Measurements from ENCODE around the gene POU2AF1.

POU2AF1 gene

DNA sequence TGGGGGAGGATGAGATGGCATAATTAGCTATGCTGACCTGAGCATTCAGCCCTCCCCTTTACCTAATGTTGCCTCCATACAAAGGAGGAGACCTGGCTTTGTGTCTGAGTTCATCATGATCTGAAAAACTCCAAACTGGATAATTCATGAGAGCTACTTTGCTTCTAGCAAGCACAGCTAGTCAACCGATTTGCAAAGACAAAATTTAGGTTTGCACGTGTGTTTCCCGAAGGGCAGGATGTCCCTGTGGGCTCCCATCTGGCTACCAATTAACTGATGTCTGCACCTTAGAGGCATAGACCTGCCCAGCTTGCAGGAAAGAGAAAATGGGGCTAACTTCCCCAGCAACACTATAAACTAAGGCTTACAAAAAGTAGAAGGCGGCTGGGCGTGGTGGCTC is 42.2 kb upstream of the POU2AF1 start:
- TF ChIP-seq, protein P1, sequence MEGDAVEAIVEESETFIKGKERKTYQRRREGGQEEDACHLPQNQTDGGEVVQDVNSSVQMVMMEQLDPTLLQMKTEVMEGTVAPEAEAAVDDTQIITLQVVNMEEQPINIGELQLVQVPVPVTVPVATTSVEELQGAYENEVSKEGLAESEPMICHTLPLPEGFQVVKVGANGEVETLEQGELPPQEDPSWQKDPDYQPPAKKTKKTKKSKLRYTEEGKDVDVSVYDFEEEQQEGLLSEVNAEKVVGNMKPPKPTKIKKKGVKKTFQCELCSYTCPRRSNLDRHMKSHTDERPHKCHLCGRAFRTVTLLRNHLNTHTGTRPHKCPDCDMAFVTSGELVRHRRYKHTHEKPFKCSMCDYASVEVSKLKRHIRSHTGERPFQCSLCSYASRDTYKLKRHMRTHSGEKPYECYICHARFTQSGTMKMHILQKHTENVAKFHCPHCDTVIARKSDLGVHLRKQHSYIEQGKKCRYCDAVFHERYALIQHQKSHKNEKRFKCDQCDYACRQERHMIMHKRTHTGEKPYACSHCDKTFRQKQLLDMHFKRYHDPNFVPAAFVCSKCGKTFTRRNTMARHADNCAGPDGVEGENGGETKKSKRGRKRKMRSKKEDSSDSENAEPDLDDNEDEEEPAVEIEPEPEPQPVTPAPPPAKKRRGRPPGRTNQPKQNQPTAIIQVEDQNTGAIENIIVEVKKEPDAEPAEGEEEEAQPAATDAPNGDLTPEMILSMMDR (conservative IDR thresholded peaks at IDR 0.05; ENCODE audit: low read length) = no peak
- H3K4me3 ChIP-seq (ENCODE audit: low read length) = no peak overlapping the region
- no peak for DNase-seq (ENCODE audit: low read depth)

DNA sequence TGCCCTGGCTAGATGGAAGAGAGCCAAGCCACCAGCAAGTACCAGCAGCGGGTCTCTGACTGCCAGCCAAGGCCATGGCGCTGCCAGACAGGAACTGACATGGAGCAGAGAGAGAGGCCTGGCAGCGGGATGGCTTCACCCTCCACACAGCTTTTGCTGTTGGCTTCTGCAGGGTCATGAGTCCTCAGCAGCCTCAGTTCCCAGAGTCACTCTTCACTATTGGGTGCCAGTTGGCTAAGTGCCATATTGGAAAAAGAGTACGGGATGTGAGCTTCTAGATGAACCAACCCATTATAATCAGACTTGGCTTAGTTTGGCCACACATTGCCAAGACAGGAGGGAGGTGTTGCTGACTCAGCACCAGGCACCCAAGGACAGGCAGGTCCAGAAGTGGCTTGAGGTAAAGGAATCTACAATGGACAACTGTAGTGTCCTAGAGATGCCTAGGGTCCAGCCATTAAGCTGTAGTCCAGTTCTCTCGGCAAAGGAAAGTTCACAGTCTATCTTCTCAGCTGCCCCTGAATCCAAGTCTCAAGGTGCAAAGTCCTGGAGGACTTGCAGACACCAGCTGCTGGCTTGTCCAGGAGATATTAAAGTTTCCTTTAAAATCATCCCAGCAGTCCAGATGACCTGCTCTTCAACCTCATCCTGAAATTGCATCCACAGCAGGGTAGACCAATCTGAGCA is 40.7 kb upstream of the POU2AF1 start:
- DNase-seq (ENCODE audit: low read depth) = no peak
- TF ChIP-seq, protein P1 (conservative IDR thresholded peaks at IDR 0.05; ENCODE audit: low read length) = no peak
- H3K4me3 ChIP-seq (ENCODE audit: low read length) = no peak overlapping the region

DNA sequence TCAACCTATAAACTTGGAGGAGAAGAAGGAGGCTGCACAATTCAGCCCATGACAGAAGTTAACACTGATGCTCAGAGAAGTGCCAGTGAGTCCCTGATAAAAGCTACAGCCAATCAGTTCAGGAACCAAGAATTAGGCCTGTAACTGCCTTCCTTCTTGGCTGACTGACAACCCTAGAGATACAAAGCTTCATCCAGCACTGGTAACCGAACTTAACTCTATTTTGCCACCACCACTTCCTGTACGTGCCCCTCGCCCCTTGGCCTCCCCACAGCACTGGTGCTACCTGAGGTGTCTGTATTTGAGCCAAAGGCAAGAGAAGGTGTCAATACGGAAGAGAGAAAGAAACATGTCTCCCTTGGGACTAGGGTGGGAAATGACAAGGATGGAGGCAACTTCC is 40.1 kb upstream of the POU2AF1 start:
- TF ChIP-seq, protein P1 (conservative IDR thresholded peaks at IDR 0.05; ENCODE audit: low read length) = no peak
- DNase-seq (ENCODE audit: low read depth) = no peak
- H3K4me3 ChIP-seq (ENCODE audit: low read length) = no peak overlapping the region

DNA sequence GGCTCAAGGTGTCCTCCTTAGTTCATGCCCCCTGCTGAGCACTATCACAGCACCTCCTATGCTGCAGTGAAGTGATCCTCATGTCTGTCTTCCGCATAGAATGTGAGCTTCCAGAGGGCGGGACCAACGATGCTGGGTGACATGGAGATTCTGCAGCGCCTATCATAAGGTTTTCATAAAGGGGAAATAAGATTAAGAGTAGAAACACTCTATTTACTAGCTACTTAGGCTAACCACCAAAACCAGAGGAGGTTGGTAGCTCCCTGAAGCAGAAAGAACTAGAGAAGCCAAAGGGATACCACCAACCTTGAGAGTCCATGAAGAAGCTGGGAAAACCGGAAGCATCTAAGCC is 39.3 kb upstream of the POU2AF1 start:
- H3K4me3 ChIP-seq (ENCODE audit: low read length) = no peak overlapping the region
- TF ChIP-seq, protein P1 (conservative IDR thresholded peaks at IDR 0.05; ENCODE audit: low read length) = no peak
- DNase-seq (ENCODE audit: low read depth) = no peak

DNA sequence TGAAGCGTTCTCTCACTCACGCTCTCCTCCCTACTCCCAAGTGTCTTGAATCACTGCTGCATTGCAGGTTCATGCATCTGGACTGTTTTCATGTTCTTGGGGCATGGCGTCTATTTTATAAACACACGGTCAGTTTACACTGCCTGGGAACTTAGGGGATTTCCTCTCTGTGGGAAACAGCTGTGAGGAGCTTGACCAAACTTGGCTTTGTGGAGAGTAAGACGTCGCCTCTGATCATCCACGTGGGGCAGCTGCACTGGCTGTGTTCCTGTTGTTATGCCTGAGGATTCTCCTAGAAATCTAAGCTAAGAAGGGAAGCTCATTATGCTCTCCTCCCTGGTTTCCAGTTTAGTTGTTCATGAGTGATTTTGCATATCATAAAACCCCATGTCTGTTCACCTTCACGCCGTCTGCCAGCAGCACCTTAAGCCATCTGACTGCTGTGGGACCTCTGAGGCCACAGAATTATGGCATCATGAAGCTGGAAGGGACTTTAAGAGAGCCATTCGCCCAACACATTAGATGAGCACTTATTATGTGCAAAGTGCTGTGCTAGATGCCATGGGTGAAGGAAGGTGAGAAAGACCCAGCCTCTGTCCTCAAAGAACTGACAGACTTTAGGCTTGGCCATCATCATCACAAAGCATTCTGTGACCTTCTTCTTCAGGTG is 38.8 kb upstream of the POU2AF1 start:
- H3K4me3 ChIP-seq (ENCODE audit: low read length) = no peak overlapping the region
- TF ChIP-seq, protein P1 (conservative IDR thresholded peaks at IDR 0.05; ENCODE audit: low read length) = no peak
- DNase-seq (ENCODE audit: low read depth) = peak; percentile 31

DNA sequence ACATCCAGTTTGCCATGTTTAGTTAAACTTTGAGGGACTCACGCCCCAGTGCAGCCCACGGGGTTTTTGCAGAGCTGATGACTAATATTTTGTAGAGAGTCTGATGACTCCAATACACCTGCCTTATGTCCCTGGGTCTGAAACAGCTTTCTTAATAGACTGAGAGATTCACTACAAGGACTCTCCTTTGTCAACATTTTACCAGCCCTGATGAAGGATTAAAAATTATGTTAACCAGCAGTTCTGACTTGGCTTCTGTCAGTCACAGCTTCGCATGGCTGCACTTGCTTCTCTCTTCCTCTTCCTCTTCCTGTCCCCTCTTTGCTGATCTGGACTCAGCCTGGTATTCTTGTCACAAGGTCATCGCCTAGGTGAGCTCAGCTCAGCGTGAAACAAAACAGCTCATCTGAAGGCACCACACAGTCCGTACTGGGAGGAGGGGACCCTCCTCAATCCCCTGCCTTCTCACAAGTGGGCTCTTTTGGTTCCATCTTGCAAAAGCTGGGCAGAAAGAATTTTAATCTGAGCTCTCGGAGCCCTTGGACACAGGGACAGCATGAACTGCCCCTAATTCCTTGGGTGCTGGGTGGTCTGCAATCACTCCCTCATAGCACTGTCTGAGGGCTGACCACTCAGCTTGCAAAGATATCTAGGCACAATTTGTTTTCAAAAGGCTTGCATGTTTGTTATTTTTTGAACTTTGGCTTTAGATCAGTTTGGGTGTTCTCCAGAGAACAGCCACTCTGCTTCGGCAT is 38.1 kb upstream of the POU2AF1 start:
- no peak overlapping the region for H3K4me3 ChIP-seq (ENCODE audit: low read length)
- no peak for DNase-seq (ENCODE audit: low read depth)
- TF ChIP-seq, protein P1 (conservative IDR thresholded peaks at IDR 0.05; ENCODE audit: low read length) = no peak

All from AG10803 (cell line).